Glomerular visceral epithelial cell (primary cell): Measurements from ENCODE around the gene SLC8A1.

Experiments used
- DNase-seq: peaks from one replicate; pipeline ENCODE4 v3.0.0-alpha.2; 2016; ENCODE audit errors: extremely low spot score

The SLC8A1 gene

DNA sequence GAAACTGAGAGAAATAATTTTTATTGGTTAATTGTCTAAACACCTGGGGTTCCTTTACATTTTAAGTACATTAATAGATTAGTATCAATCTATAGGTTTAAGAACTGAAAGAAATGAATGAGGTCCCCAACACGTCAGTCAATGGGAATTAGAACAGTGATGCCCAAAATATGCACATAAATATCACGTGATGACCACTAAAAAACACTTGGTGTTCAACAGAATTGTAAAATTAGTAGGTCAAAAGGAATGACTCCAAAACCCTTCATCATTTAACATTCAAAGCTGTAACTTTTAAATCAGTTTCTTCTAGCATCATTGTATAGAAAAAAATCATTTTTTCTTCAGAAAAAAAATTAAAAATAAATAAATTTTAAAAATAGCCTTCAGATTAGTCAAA, 140.9 kb downstream of the SLC8A1 start:
- no peak for DNase-seq

GRCh38 chr2:40310303-40310702, 141.6 kb downstream of the SLC8A1 start:
- no peak for DNase-seq

DNA sequence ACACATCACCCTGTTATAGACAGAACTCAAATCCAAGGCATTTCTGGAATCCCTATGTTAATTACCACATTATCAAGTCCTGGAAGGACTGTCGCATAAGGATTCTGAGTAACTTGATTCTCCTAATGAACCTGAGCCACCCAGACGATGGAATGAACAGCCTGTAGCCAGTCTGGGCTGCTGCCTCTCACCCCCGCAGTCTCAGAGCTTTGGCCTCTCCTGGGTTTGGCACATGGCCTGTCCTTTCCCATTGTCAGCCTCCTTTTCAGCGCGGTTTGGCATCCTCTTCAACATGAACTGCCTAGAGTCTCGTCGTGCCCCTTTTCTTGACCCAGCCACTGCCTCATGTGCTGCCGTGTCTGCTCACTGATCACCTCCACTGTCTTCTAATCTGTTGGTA, 147.6 kb downstream of the SLC8A1 start:
- no peak for DNase-seq

DNA sequence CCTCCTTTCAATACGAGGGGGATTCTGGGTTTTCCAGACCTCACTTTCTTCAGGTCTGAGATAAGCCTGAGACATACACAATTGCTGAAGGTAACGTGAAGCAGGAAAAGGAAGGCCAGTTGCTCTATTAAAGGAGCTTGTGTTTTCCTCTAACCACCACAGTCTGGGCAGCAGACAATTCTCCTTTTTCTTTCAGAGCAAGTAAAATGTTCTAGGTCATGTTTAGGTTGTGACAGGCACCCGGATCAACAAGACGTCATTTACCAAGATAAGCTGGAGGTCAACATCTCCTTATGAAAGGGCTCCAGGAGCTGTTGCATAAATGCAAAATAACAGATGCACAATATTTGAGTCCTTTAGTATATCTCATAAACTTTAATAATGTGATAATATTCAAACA, 148.1 kb downstream of the SLC8A1 start:
- DNase-seq: no peak

DNA sequence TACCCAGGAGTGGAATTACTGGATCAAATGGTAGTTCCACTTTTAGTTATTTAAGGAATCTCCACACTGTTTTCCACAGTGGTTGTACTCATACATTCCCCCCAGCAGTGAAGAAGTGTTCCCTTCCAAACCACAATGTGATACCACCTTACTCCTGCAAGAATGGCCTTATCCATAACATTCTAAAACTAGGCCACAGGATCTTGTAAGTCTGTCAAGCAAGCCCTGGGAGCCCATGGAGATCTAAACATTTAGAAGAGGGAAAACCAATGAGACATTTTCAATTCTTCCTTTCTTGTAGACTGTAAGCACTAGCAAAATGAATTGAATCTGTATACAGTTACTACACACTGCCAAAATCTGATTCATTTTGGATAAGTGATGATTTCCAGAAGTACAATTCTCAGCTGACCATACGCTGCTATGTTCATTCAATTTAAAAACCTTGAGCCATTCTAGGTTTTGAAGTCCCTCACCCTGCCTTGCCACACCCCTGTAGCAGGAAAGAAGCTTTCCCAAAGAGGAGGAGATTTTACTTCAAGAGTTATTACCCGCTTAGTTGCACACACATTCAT, 149.1 kb downstream of the SLC8A1 start:
- DNase-seq: no peak

GRCh38 chr2:40300391-40300790, 151.5 kb downstream of the SLC8A1 start:
- DNase-seq: no peak

DNA sequence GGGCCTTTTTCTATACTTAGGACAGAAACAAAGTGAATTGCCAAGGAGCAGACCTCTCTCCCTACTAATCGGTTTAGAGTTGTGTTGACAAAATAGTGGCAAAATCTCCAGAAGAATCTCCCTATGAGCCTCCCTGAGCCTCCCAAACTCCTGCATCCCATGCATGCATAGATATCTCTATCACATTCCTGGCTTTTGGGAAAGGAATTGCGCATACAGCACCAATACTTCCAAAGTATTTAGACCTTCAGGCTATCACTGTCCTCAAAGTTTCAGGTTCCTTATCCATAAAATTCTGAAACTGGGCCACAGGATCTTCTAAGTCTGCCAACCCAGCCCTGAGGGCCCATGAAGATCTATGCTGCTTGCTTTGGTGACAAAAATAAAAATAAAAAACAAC, 152.1 kb downstream of the SLC8A1 start:
- DNase-seq: no peak

GRCh38 chr2:40299173-40299572, 152.7 kb downstream of the SLC8A1 start:
- no peak for DNase-seq

DNA sequence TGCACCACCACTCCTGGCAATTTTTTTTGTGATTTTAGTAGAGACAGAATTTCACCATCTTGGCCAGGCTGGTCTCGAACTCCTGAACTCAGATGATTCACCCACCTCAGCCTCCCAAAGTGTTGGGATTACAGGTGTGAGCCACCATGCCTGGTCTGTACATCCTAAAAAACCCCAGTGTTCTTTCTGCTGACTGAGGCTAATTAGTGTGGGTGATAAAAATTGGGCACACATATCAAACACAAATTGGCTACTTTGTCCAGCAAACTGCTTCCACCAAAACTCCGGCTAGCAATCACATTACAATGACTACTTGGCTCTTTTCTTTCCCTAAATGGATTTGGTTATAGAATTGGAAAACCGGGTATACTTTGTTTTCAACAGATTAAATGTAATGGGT, 153.9 kb downstream of the SLC8A1 start:
- no peak for DNase-seq

GRCh38 chr2:40292291-40292690, 159.6 kb downstream of the SLC8A1 start:
- DNase-seq: no peak

GRCh38 chr2:40289771-40290404, 162.0 kb downstream of the SLC8A1 start:
- DNase-seq: no peak

- DNase-seq: no peak
These were observed 164.1 kb downstream of the SLC8A1 start for GRCh38 chr2:40287773-40288172.

DNA sequence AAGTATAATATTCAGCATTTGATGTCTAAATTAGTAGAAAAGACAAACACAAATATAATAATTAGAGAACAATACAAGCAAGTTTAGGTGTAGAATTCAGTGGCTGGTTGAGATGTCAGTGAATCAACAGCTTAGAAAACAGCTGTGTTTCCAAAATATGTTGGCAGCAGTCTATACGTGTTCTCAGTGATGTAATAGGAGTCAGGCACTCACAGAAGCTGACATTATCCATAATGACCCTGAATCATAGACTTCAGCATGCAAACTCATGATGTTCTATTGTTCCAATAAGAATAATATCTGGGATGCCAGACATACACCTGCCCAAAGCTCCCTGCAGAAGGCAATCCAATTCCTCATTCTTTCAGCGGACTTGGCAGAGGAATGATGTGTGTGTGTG, 164.7 kb downstream of the SLC8A1 start:
- no peak for DNase-seq

DNA sequence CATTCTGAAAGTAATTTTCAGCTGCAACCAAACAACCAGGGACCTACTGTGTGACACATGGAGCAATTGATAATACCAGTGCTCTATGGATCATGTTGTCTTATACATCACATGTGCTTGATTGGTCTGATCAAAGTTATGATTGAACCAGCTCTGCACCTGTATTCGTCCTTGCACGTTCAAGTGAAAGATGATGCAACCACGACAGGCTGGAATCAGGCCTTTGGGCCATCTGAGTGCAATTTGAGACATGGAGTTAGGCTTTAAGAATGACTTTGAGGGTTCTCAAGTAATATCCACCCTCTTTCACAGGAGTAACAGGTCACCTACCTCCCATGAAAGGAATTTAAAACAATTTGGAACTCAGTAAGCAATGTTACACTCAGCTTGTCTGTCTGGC, 165.2 kb downstream of the SLC8A1 start:
- DNase-seq: no peak

DNA sequence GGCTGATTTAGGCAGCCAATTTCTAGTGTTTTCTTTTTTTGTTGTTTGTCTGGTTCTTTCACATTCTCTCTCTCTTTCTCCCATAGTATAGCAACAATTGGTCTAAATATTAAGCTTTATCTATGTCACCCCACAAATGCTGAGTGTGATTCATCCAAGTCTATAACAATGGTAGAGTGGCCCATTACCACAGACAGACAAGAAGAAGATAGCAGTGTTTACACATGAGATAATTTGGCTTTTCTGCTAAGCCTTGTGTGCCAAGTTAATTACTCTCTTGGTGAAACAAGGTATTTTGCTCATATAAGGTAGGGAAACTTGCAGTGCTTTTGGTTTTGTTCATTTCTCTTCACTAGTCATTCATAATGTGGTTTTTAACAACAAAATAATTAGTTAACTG, 166.5 kb downstream of the SLC8A1 start:
- no peak for DNase-seq

GRCh38 chr2:40284797-40285196, 167.1 kb downstream of the SLC8A1 start:
- DNase-seq: no peak

- no peak for DNase-seq
These were observed 168.6 kb downstream of the SLC8A1 start for GRCh38 chr2:40283111-40283909.

DNA sequence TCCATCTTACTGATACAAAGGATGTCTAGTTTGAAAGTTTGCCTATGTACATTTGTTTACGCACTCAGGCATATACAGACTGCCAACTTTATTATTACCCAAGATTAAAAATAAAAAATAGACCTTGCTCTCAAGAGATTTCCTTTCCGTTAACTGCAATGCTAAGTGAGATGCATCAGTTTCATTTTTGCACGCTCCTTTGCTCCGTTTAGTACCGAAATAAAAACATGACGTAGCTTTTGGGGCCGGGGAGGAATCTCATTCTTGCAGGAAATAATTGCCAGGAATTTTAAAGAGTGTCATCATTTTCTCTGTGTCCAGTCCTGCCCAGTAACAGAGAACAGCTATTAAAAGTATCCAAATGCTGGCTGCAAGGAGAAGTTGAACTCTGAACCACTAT, 169.5 kb downstream of the SLC8A1 start:
- peak; percentile 63 for DNase-seq

DNA sequence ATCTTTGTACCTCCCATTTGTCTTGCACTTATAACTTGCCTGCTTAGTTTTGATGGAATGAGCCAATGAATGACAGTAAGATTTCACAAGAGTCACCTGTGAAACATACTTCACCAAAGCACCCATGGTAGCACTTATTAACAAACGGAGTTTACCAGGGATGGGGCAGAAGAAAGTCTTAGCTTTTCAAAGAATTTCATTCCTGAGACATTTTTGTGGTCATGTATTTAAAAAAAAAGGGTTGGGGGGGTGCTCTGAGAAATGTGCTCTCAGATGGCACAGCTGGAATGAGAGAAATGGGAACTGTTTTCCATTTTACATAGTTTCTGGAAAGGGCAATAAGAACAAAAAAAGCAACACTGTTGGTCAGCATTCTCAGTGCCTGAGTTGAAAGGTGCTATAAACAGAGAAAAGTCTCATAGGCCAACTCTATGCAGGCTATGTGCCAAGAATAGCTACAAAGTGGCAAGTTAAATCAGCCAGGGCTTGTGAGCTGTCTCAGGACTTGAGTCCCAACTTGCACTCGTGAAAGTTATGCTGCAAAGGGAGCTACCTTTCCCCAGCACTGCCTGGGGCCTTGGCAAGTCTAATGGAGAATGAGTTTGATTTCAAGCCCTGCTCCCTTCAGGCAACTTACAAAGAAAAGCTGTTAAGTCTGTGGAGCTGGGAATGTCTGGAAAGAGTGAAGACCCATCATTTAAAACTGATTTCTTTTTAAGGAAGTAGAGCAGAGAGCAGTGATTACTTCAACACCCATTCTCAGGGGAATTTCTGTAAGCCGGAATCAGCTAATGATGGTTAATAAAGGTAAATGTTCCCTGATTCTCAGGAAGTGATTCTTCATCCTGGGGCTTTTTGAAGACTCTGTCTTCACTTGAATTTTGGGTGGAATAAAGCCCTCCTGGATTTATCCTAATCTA, 170.6 kb downstream of the SLC8A1 start:
- peak; percentile 85 for DNase-seq

- no peak for DNase-seq
These were observed 172.4 kb downstream of the SLC8A1 start for GRCh38 chr2:40279482-40279881.

DNA sequence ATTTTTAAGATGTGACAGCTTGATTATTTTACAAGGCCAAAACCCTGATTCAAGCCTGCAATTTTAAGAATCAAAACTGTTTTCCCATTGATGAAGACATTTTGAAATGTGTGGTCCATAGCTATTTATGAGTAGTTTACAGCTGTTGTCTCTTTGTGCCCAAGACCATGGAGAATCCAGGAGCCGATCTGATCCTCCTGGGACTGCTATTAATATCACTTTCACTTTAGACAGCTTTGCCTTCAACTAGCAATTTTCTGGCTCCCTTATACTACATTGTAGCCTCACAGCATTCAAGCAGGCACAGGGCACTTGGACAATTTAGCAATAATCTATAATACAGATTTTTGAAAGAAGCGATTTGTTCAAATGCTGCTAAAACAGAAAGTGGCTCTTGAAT, 172.9 kb downstream of the SLC8A1 start:
- peak; percentile 29 for DNase-seq

GRCh38 chr2:40276076-40276475, 175.8 kb downstream of the SLC8A1 start:
- no peak for DNase-seq
